Hepatic stellate cell (primary cell): Measurements from ENCODE around the gene B3GALT6.
"Not testable (repeated sequence)": the region's sequence is repeated elsewhere in the genome, so short reads cannot be mapped to it uniquely, and the experiment has no call there.

ENCODE experiments used
- DNase-seq: peaks from one replicate; pipeline ENCODE4 v3.0.0; 2011; ENCODE audit warnings: low spot score

B3GALT6 gene

DNA sequence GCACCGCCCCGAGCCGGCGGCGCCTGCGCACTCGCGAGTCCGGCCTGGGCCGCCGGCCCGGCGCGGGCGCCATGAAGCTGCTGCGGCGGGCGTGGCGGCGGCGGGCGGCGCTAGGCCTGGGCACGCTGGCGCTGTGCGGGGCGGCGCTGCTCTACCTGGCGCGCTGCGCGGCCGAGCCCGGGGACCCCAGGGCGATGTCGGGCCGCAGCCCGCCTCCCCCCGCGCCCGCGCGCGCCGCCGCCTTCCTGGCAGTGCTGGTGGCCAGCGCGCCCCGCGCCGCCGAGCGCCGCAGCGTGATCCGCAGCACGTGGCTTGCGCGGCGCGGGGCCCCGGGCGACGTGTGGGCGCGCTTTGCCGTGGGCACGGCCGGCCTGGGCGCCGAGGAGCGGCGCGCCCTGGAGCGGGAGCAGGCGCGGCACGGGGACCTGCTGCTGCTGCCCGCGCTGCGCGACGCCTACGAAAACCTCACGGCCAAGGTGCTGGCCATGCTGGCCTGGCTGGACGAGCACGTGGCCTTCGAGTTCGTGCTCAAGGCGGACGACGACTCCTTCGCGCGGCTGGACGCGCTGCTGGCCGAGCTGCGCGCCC is at the start of gene B3GALT6:
Gene B3GALT6 (plus strand): TSS at position 30 of the 588 bp plus-strand sequence. CDS start 42 bp downstream, at position 72.
- no peak for DNase-seq

DNA sequence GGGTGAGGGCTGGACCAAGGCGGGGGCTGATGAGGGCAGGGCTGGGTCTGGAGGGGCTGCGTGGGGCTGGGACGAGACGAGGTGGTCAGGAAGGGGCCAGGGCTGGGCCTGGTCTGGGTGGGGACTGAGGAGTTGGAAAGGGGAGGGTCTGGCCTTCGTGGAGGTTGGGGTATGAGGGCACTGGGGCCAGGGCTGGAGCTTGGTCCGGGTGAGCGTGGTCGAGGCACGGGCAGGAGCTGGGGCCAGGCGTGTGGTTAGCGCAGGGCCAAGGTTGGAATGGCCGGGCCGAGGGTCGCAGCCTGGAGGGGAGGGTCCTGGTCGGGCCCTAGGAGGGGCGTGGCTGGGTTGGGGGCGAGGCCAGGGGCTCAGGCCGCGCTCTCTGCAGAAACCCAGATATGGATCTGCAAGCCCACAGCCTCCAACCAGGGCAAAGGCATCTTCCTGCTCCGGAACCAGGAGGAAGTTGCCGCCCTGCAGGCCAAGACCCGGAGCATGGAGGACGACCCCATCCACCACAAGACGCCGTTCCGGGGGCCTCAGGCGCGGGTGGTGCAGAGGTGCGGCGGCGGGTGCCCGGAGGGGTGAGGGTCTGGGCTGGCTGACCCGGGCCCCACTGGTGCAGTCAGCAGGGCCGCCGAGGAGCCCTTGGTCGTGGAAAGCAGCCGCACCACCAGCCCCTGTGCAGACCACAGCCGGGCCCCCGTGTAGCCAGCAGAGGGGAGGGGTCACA is 49.4 kb upstream of the B3GALT6 start:
- DNase-seq: no peak

DNA sequence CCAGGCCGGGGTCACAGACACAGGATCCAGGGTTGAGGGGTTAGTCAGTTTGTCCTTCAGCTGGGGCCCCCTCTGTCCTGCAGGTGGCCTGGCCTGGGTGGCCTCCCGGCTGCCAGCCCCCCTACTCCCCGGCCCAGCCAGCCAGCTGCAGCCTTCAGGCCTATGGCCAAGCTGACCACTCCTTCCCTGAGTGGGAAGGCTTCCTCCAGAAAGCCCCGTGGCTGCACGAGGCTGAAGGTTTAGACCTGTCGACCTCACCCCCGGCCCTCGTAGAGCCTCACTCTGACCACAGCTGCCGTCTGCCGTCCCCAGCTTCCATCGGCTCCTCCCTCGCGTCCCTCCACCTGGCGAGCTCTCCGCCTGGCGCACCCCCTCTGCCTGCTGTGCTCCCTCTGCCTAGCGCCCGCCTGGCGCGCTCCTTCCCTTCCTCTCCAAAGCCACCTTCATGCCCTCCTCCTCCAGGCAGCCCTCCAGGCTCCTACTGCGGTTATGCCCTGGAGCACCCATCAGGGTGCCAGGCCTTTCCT is 48.8 kb upstream of the B3GALT6 start:
- no peak for DNase-seq

DNA sequence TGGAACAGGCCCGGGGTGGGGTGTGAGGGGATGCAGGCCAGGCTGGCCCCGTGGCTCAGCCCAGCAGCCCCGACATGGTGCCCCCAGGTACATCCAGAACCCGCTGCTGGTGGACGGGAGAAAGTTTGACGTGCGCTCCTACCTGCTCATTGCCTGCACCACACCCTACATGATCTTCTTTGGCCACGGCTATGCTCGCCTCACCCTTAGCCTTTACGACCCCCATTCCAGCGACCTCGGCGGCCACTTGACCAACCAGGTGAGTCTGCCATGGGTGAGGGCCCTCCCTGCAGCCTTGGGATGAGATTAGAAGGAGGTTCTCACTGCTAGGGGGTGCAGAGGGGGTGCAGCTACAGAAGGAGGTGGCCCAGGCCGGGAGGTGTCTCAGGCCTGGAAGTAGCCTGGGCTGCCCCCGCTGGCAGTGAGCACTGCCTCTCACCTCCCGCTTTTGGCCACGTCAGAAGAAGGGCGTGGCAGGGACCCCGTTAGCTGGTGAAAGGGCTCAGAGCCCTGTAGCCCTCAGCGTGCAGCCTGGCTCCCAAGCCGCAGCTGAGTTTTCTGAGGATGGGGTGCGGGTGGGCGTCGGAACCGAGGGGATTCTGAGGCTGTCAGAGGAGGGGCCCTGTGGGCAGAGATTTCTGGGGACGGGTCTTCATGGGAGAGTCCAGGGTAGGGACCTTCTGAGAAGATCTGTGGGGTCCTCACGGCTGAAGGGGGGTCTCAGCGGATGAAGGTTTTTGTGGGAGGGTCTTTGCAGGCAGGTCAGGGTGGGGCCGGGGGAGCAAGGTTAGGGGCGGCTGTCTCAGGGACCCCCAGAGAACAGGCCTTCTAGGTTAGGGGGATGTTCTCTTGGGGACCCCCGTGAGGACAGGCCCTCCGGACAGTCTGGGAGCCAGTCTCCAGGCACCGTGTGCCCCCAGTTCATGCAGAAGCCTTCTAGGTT is 47.9 kb upstream of the B3GALT6 start:
- DNase-seq: no peak

DNA sequence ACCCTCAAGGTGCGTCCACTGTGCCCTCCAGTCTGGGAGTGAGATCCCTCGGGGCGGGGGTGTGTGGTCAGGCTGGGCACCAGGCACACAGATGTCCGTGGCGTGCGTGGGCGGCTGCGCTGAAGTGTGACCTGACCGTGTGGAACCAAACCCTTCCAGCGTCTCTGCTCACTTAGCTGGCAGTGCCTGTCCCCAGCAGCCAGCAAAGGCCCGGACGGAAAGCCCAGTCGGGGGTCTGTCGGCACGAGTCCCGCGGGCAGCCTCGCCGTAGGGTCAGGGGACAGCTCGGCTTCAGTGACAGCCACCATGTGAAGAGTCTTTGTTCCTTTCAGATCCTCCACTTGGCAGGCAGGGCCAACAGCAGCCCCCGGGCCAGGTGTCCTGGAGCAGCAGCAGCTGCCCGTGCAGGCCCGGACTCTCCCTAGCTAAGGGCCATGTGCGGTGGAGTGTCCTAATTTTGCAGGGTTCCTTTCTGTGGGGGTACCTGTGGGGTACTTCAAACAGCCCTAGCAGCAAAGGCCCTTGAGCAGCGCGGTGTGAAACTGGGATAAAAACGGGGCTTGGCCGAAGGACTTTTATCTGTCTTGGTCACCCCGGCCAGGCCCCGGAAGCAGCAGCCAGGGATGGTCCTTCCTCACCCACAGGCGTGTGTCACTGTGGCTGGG is 46.8 kb upstream of the B3GALT6 start:
- DNase-seq: no peak

DNA sequence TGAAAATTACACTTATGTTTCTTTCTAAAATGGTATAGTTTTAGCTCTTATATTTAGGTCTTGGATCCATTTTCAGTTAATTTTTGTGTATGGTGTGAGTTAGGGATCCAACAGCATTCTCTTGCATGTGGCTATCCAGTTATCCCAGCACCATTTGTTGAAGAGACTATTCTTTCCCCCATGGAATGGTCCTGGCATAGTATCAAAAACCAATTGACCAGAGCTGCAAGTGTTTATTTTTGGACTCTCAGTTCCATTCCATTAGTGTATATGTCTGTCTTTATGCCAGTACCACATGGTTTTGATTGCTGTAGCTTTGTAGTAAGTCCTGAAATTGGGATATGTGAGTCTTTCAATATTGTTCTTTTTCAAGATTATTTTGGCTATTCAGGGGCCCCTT is 44.1 kb upstream of the B3GALT6 start:
- DNase-seq: no peak

DNA sequence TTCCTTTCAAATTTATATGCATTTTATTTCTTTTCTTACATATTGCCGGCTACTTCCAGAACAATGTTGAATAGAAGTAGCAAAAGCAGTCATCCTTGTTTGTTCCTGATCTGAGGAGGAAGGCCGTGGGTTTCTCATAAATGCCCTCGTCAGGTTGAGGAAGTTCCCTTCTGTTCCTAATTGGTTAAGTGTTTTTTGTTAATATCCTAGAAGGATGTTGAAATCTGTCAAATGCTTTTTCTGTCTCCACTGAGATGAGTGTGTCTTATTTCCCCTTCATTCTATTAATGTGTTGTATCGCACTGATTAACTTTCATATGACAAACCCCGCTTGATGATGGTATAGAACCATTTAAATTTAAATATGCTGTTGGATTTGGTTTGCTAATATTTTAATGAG is 42.9 kb upstream of the B3GALT6 start:
- DNase-seq: no peak

DNA sequence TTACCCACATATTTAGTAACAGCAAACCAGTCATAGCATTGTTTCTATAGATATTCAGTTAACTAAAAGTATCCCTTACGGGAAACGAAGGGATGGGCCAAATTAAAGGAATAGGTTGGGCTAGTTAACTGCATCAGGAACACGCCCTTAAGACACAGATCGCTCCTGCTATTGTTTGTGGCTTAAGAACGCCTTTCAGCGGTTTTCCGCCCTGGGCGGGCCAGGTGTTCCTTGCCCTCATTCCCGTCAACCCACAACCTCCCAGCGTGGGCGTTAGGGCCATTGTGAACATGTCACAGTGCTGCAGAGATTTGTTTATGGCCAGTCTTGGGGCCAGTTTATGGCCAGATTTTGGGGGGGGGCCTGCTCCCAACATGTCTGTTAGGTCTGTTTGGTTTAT is 40.3 kb upstream of the B3GALT6 start:
- DNase-seq: no peak

DNA sequence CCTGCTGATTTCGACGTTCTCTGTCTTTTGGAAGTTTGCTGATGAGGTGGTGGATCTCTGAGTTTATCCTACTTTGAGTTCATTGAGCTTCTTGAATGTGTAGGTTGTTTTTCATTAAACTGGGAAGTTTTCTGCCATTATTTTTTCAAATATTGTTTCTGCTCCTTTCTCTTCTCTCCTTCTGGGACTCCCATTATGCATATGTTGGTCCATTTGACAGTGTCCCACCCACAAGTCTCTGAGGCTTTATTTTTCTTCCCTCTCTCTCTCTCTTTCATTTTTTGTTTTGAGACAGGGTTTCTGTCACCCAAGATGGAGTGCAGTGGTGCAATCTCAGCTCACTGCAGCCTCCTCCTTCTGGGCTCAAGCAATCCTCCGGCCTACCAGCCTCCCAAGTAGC is 37.3 kb upstream of the B3GALT6 start:
- no peak for DNase-seq

DNA sequence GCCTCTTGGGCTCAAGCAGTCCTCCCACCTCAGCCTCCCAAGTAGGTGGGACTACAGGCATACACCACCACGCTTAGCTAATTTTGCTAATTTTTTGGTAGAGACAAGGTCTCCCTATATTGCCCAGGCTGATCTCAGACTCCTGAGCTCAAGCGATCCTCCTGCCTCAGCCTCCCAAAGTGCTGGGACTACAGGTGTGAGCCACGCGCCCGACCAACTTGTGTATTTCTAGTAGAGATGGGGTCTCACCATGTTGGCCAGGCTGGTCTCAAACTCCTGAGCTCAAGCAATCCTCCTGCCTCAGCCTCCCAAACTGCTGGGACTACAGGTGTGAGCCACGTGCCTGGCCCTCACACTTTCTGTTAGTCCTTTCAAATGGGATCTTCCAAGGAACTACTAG is 36.3 kb upstream of the B3GALT6 start:
- DNase-seq: not testable (repeated sequence)

DNA sequence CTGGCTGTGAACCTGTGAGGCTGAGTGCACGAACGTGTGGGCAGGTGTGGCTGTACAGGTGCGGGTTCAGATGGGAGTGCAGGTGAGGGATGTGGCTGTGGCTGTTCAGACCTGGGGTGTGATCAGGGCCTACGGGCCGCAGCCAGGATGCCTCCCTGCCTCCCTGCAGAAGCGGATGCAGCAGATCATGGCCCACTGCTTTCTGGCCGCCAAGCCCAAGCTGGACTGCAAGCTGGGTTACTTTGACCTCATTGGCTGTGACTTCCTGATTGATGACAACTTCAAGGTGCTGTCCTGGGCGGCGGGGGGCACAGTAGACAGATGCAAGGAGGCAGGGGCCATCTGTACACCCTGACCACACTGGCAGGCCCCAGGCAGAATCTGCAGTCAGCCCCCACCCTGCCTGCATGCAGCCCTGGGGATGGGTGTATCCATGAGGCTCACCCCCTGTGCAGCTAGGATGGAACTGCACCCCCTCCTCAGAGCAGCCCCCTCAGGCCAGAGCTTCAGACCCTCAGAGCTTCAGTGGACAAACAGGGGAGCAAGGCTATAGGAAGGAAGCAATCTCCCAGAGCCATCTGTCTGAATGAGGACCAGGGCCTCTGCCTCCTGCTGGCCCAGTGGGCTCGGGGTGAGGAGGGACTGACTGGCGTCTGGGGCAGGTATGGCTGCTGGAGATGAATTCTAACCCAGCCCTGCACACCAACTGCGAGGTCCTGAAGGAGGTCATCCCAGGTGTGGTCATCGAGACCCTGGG is 35.4 kb upstream of the B3GALT6 start:
- DNase-seq: no peak

DNA sequence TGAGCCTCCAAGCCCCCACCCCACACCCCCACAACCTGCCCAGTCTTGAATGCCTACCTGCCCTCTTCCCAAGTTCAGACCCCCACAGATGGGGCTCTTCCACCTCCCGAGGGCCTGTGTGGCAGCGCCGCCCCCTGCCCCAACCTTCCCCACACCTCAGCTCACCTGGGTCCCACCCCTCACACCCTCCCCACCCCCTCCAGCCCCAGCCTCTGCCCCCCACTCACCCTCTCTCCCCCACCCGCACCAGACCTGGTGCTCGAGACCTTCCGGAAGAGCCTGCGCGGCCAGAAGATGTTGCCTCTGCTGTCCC is 34.9 kb upstream of the B3GALT6 start:
- no peak for DNase-seq

DNA sequence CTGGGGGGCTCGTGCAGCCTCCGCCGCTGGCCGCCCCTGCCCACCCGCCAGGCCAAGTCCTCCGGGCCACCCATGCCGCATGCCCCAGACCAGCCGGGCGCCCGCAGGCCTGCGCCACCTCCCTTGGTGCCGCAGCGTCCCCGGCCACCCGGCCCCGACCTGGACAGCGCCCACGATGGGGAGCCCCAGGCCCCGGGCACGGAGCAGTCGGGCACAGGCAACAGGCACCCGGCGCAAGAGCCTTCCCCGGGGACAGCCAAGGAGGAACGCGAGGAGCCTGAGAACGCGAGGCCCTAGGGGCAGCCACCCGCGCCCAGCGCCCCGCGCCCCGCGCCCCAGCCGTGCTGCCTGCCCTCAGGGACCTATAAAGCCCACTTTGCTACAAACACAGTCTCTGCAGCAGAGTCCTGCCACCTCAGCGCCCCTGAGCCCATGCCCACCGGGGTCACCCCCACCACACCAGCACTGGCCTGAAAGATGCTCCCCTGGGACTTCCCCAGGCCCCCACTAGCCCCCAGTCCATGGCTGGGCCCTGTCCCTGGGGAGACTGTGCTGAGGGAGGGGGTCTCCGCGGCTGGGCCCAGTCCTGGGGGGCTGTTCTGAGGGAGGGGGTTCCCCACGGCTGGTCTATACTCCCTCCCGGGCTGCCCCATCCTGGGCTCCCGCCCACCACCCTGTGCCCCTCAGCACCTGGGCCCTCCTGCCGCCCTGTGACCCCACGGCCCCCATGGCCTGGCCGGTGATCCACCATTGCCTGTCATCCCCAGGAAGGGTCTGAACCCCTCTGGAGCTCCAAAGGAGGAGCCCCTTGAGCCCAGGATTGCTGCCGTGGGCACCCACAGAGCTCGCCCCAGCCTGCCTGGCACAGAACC is 34.2 kb upstream of the B3GALT6 start:
- DNase-seq: no peak

DNA sequence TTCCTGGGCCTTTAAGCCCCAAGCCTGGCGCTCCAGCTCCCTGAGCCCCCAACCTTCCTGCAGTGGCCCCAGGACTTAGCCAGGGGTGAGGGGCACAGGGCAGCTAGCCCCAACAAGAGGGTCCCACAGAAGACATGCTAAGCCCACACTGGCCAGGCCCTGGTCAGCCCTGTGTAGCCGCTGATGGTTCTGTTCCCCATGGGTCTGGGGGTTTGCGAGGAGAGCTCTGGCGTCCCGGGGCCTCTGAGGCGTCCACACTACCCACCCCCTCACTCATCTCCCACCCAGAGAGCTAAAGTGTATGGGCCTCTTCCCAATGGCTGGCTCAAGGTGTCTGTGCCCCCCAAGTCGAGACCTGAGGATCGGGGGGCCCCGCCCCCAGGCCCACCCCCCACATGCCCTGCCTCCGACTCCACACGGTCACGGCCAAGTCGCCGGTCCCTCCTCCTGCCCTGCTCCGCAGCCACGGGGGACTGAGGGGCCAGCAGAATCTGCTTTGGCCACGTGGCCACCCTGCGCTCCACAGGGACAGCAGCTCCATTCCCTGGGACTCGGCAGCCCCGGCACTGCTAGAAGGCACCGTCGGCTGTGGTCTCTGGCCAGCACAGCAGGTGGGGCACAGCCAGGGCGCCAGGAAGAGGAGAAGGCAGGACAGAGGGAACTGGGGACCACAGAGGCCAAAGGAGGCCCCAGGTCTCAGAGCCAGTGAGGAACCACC is 33.5 kb upstream of the B3GALT6 start:
- no peak for DNase-seq

DNA sequence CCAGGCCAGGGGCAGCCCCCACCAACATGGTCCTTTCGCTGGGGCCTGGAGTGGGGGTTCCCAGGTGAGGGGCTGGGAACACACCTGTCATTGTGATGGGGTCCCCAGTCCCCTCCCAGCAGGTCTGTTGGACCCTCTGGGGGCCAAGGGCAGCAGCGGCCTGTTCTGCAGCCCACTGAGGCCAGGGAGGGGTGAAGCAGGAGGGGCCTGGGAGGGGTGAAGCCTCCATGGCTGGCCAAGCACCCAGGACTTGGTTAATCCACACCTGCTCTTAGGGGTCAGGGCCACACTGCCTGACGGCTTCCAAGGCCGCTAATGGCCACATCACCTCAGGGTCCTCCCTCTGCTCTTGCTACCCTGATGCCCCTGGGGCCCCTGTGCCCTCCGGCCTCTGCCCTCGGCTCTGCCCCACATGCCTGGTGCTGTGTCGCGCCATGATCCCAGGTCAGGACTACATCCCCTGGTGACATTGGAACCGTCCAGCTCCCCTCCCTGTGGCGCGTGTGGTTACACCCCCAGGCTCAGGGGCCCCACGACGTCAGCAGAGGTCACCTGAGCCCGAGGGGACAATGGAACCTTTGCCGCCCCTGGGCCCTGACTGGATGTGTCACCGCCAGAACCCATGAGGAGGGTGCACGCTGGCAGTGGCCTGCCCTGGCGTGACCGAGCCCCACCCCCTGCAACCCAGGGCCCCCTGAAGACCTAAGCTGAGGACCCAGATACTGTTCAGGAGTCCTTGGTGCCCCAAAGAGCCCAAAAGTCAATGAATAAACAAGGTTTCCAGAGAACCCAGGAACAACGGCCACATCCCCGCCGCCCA is 32.7 kb upstream of the B3GALT6 start:
- no peak for DNase-seq

DNA sequence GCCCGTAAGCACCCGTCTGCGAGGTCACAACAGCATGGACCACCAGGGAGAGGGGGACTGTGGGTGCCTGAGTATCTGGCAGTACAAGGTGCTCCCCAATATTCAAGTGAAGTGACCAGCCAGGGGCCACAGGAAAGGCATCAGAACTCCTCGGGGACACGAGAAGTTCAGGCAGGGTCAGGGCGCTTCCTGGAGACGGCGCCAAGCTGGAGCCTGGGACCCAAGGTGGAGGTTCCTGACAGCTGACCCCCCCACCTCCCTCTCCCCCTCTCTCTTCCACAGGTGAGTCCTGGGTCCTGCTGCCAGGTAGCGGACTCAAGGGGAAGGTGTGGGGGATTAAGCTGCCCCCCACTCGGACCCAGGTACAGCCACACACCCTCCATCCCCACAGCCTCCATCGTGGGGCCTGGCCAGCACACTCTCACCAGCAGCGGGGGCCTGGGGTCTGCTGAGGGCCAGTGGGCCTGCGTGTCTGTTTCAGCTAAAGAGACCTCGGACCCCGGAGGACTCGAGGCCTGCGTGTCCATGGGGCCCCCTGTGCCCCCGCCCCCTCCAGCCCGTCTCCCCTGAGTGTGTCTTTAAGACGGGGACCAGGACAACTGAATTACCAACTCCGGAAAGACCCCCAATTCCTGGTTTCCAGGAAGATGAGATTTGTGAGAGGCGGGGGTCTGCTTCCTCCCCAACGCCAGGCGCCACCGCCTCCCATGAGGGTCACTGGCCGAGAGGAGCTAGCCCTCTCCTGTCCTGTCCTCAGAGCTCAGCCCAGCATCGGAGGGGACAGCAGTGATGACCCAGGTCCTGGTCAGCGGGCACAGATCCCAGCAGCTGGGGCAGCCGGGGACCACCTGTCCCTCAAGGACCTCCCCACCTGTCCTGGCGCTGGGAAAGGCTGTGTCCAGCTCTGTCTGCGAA is 31.8 kb upstream of the B3GALT6 start:
- no peak for DNase-seq

DNA sequence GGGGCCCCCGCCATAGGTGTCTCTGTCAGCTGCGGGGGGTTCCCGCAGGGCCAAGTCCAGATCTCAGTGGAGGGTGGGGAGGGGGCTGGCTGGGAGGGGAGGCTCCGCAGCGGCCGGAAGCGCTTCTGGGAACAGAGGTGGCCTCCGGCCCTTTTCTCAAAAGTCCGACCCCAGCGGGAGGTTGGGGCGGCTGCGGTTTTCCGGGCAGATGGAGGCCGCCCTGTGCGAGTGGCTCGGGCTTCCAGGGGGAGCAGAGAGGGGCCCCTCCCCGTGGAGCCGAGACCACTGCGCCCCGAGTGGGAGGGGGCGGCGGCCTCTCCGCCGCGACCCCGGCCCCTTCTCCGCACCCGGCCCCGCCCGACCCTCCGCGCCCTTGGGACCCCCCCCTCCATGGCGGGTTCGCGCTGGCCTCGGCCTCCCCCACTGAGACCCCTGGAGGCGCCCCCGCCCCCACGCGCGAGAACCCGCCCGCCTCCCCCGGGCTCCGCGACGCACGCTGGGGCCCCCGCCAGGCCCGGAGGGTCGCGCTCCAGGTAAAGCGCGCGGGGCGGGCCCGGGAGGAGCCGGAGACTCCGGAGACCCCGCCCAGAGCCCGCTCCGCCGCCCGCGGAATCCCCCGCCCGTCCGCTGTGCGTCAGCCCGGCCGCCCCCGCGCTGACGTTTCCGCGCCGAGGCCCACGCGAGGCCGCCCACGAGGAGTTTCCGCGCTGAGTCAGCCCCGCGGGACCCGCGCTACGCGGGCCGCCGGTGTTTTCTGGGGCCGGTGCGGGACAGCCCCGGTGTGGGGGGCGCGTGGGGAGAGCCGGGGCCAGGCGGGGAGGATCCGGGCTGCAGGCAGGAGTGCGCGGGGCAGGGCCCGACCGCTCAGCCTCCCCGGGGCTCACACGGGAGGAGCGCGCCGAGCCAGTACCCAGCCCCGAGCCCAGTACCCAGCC is 30.9 kb upstream of the B3GALT6 start:
- DNase-seq: peak; percentile 65
